ENCODE data around the gene STRC.
"Not testable (repeated sequence)": the region's sequence is repeated elsewhere in the genome, so short reads cannot be mapped to it uniquely, and the experiment has no call there.

Gene STRC

DNA sequence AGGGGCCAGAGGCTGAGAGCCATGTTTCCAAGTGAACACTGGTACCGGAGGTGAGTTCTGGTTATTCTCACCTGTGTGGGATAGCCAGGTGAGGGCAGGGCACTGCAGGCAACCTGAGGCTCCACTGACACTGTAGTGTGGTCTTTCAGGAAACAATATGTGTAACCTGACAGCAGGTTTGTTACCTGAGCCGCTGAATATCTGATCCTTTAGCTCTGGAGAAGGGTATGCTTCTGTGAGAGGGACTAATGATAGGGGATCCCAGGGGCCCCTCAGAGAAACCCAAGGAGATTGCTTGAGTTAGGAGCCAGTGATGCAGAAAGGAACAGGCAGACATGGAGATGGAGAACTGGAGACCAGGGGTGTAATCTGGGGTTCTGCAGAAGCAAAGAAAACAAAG, at the start of gene STRC:
TSS of gene STRC (minus strand) at position 101 of the 400 bp plus-strand sequence. CDS start at position 23, 78 bp downstream.
- not testable (repeated sequence) for DNase-seq

DNA sequence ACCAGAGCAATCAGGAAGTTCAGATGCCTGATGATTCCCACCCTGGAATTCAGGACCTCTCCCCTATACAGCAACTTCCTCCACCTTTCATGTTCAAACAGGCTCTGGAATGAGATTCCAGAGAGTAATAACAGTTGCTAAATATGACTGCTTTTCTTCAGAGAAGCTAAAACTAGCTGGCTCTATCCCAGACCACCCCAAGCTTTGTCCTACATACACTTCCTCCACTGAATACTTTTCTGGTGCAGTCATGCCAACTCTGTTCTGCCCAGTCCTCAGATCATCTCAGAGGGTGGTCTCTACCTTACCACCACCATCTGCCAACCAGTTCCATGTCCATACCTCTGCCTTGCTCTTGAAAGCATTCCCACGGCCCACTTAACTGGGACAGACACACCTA, 47.6 kb upstream of the STRC start:
- DNase-seq = not testable (repeated sequence)

DNA sequence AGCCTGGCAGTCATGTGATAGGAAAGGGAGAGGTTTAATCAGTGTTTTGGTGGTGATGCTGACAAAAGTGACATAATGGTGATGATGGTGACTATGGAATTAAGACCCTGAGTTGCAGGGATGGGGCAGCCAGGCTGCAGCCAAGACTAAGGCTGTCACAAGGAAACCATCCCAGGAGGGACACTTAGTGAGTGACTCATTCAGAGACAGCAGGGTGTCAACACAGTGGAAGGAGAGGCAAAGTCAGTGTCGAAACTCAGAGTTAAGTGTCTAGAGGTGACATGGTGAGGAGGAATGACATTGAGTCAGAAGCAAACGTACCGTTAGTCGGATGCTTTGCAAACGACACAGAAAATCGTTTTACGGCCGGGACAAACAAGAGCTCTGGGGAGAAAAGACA, 44.7 kb upstream of the STRC start:
- DNase-seq = not testable (repeated sequence)

GRCh38 chr15:43662293-43662692, 43.7 kb upstream of the STRC start:
- not testable (repeated sequence) for DNase-seq

GRCh38 chr15:43659727-43660126, 41.1 kb upstream of the STRC start:
- not testable (repeated sequence) for DNase-seq

GRCh38 chr15:43649430-43649926, 30.9 kb upstream of the STRC start:
- not testable (repeated sequence) for DNase-seq

GRCh38 chr15:43648649-43649429, 30.2 kb upstream of the STRC start, which contains the start of gene CATSPER2:
Gene CATSPER2 (minus strand): TSS chr15:43648844. CDS start chr15:43648061, 783 bp downstream.
- no peak for DNase-seq

DNA sequence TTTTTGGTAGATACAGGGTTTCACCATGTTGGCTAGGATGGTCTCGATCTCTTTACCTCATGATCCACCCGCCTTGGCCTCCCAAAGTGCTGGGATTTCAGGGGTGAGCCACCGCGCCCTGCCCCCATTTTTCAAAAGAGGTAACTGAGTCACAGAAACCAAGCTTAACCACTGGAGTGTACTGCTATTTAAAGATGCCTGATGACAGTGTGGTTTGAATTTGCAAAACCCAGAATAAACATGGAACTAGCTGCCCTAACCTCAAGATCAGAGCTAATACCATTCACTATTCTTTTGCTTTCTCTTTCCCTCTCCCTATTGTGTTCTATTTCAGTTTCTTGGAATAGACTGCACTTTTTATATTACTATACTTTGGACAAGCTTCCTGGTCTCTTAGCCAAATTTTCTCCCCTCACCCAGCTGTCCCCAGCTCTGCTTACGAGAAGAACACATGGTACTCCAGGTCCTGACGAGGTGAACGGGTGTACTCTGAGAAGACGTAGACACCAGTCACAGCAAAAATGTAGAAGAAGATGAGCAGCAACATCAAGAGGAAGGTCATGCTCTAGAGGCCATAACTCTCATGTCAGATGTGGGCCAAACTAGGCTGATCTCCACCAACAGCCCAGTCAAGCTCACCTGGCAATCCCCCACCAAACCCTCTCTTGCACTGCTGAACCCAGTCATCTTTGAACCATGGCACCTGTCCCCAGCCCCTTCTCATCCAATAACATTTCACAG, 20.0 kb upstream of the STRC start:
- not testable (repeated sequence) for DNase-seq

GRCh38 chr15:43626937-43627336, 8.3 kb upstream of the STRC start:
- DNase-seq = not testable (repeated sequence)

GRCh38 chr15:43625106-43625505, 6.5 kb upstream of the STRC start:
- no peak for DNase-seq

GRCh38 chr15:43622068-43622799, 3.6 kb upstream of the STRC start:
- not testable (repeated sequence) for DNase-seq

DNA sequence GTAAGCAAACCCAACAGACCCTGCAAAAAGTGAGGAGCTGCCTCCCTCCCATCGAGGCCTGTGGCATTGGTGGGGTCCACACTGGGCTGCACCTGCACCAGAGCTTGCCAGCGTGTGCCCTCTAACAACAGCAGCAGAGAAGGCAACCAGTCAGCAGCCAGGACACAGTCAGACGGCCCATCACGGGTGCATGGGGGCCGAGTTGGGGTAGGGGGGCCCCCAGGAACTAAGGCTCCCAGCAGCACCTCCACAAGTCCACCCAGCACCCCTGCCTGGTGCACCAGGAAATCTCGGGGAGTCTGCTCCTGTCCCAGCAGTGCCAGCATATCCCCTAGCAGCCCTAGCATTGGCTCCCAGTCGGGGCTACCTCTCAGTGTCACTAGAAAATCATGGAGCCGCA, 850 bp downstream of the STRC start:
- not testable (repeated sequence) for DNase-seq

- DNase-seq = not testable (repeated sequence)
Observed at GRCh38 chr15:43602233-43602632, 16.4 kb downstream of the STRC start.

- DNase-seq = not testable (repeated sequence)
Observed at GRCh38 chr15:43600200-43600599, 18.4 kb downstream of the STRC start.

DNA sequence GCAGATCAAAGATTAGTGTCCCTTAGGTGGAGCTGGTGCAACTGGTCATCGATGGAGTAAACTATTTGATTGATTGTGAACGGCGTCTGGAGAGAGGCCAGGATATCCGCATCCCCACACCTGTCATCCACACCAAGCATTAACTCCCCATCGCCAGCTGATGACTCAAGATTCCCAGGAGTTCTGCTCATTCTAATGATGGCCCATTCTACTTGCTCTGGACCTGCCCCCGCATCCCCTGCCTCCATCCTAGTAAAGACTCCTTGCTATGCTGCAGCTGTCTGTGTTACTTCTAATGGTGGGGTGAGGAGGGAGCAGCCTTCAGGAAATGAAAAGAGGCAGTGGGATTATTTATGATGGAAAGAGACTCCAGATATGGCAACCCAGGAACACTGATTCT, 19.5 kb downstream of the STRC start:
- not testable (repeated sequence) for DNase-seq

- not testable (repeated sequence) for DNase-seq
Observed at GRCh38 chr15:43593328-43594190, 25.0 kb downstream of the STRC start, which contains the start of gene CKMT1B. Gene CKMT1B (plus strand): TSS chr15:43594027. CDS start chr15:43594219, 192 bp downstream.

DNA sequence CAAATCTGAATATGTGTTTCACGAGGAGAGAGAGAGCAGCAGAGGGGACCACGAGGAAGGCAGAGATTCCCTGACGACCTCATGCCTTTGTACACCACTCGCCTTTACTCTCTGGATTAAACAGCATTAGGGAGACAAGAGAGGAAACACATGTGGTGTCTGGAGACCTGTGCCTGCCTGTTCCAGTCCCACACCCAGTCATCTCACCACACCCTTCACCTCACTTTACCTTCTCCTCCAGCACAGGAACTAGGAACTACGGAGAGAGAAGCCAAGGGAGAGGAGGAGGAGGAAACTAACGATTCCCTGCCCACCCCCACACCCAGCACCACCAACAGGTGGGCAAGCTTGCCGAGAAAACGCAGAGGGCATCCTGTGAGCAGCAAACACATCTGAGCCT, 25.8 kb downstream of the STRC start:
- not testable (repeated sequence) for DNase-seq

DNA sequence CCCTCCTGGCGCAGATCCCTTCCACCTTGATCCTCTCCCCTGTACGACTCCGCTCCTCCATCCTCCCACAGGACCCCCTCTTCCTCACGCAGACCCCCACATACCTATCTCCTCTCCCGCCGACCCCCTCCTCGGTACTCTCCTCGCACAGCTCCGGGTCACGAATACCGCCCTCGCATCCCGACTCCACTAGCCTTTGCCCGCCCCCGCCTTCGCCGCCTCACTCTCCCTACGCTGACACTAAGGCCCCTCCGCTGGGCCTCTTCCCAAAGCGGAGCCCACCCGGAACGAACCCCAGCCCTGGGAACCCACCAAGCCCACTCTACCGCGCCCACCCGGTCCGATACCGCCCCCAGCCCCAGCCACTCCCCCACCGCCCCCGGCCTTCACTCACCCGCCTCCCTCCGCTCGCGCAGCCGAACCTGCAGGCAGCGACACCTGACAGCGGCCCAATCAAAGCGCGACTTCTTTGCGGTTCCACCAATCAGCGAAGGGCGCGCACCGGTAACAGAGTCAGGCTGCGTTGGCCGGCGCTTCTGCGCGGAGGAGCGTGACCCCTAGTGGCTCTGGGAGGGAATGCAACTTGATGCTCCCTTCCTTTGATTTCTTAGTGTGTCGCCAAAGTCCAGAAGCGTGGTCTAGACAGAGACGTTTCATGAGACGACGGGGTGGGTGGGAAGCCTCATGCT, 28.7 kb downstream of the STRC start, which contains the start of gene PPIP5K1:
TSS of gene PPIP5K1 (minus strand) at position 431 of the 689 bp plus-strand sequence. CDS start 5,704 bp downstream, outside the sequence.
- DNase-seq = not testable (repeated sequence)

- DNase-seq = not testable (repeated sequence)
Observed at GRCh38 chr15:43574607-43575006, 44.0 kb downstream of the STRC start.

DNA sequence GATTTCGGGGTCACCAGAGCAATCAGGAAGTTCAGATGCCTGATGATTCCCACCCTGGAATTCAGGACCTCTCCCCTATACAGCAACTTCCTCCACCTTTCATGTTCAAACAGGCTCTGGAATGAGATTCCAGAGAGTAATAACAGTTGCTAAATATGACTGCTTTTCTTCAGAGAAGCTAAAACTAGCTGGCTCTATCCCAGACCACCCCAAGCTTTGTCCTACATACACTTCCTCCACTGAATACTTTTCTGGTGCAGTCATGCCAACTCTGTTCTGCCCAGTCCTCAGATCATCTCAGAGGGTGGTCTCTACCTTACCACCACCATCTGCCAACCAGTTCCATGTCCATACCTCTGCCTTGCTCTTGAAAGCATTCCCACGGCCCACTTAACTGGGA, 52.0 kb downstream of the STRC start:
- not testable (repeated sequence) for DNase-seq

DNA sequence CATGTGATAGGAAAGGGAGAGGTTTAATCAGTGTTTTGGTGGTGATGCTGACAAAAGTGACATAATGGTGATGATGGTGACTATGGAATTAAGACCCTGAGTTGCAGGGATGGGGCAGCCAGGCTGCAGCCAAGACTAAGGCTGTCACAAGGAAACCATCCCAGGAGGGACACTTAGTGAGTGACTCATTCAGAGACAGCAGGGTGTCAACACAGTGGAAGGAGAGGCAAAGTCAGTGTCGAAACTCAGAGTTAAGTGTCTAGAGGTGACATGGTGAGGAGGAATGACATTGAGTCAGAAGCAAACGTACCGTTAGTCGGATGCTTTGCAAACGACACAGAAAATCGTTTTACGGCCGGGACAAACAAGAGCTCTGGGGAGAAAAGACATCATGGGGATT, 54.8 kb downstream of the STRC start:
- DNase-seq = not testable (repeated sequence)
